ENCODE measurements around the gene PRRC2B. TPM values are rescaled to one million over a fixed set of nuclear protein-coding genes. Genes with fewer than 3 reads are reported as not detected.

Gene PRRC2B
- total RNA-seq, 1 donor from 2014 or later, result 505 TPM

DNA sequence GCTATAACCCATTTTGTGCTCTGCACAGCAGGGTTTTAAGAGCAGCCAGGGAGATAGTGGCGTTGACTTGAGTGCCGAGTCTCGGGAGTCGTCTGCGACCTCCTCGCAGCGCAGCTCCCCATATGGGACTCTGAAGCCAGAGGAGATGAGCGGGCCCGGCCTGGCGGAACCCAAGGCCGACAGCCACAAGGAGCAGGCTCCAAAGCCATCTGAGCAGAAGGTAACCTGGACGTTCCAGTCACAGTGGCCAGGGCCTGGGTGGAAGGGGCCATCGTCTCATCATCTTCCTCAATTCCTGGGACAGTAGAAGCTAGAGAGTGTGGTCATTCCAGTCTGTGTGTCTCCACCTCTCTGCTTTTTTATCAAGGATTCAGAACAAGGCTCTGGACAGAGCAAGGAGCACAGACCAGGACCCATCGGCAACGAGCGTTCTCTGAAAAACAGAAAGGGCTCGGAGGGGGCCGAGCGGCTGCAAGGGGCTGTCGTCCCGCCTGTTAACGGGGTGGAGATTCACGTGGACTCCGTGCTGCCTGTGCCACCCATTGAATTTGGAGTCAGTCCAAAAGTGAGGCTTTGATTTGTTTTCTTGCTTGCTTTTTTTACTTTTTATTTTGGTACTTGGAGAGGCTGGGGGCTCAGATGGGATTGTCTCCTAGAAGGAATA is 88.6 kb downstream of the PRRC2B start:
- Mint-ChIP-seq H3K36me3 (peaks cover 38% of the 10 kb centered on the region), H3K27me3 (ENCODE audit: low read depth) (no peaks in the 10 kb centered on the region), H3K27ac (peak overlapping the region; percentile 93), H3K4me3 (no peak overlapping the region), H3K4me1 (peaks cover 11% of the 10 kb centered on the region), H3K9me3 (no peaks in the 10 kb centered on the region)
- TF ChIP-seq, protein P1, sequence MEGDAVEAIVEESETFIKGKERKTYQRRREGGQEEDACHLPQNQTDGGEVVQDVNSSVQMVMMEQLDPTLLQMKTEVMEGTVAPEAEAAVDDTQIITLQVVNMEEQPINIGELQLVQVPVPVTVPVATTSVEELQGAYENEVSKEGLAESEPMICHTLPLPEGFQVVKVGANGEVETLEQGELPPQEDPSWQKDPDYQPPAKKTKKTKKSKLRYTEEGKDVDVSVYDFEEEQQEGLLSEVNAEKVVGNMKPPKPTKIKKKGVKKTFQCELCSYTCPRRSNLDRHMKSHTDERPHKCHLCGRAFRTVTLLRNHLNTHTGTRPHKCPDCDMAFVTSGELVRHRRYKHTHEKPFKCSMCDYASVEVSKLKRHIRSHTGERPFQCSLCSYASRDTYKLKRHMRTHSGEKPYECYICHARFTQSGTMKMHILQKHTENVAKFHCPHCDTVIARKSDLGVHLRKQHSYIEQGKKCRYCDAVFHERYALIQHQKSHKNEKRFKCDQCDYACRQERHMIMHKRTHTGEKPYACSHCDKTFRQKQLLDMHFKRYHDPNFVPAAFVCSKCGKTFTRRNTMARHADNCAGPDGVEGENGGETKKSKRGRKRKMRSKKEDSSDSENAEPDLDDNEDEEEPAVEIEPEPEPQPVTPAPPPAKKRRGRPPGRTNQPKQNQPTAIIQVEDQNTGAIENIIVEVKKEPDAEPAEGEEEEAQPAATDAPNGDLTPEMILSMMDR (IDR thresholded peaks at IDR 0.05; ENCODE audit: unreplicated experiment), result no peak
- DNase-seq (ENCODE audit: low spot score in 2 of 2, unreplicated experiment in 2 of 2), result no peak

DNA sequence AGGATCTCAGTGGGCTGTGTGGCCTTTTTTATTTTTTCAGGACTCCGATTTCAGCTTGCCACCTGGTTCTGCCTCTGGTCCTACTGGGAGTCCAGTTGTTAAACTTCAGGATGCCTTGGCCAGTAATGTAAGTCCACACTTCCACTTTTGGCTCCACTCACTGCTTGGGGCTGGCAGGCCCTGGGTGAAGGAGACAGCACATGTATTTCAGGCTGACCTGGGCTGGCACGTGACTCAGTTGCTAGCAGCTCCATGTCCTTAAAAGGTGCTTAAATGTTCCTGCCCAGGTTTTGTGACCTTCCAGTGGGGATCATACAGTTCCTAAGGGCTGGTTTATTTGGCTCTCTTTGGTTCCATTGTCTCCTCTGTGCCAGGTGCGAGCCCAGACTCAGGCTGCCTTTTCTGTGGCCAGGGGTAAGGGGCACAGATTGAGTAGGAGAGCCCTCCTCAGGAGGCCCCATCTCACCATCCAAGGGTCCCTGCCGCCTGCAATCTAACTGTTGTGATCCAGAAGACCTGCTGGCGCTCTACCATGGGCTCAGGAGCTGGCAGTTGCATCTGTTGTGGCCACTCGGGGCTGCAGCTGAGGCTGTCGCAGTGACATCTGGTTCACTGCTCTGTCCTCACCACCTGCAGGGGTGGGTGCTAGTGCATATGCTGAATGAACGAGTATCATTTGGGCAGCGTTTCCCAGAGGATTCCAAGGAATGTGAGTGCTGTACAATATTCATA is 89.6 kb downstream of the PRRC2B start:
- H3K27ac Mint-ChIP-seq, result peak overlapping the region; percentile 93

DNA sequence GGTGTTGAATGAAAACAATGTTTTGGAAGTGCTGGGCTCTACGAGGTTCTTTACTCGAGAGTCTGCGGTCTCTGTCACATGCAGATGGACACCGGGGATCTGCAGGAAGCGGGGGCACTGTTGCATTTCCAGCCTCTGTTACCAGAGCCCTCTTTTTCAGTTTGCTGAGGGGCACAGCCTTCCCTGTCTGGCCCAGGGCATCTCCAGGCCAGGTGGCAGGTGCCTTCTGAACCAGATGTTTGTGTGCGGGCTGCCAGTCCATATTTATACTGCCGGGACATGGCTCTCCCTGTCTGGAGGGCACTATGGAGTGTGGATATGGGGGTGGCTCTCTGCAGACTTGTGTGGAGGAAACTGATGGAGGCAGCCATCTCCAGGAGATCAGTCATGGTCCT is 90.2 kb downstream of the PRRC2B start:
- H3K4me3 Mint-ChIP-seq, result no peak overlapping the region
- no peak for DNase-seq (ENCODE audit: low spot score in 2 of 2, unreplicated experiment in 2 of 2)
- peaks cover 44% of the 10 kb centered on the region for H3K36me3 Mint-ChIP-seq
- H3K9me3 Mint-ChIP-seq, result no peaks in the 10 kb centered on the region
- no peak overlapping the region for H3K27ac Mint-ChIP-seq
- TF ChIP-seq, protein P1 (IDR thresholded peaks at IDR 0.05; ENCODE audit: unreplicated experiment), result no peak
- H3K27me3 Mint-ChIP-seq (ENCODE audit: low read depth), result no peaks in the 10 kb centered on the region
- peaks cover 11% of the 10 kb centered on the region for H3K4me1 Mint-ChIP-seq

More for the DNA sequence above, 89.6 kb downstream of the PRRC2B start:
- DNase-seq (ENCODE audit: low spot score in 2 of 2, unreplicated experiment in 2 of 2), result no peak
- H3K9me3 Mint-ChIP-seq, result no peaks in the 10 kb centered on the region
- no peak overlapping the region for H3K4me3 Mint-ChIP-seq
- H3K27me3 Mint-ChIP-seq (ENCODE audit: low read depth), result no peaks in the 10 kb centered on the region
- peaks cover 42% of the 10 kb centered on the region for H3K36me3 Mint-ChIP-seq
- H3K4me1 Mint-ChIP-seq, result peaks cover 11% of the 10 kb centered on the region
- TF ChIP-seq, protein P1 (IDR thresholded peaks at IDR 0.05; ENCODE audit: unreplicated experiment), result no peak

DNA sequence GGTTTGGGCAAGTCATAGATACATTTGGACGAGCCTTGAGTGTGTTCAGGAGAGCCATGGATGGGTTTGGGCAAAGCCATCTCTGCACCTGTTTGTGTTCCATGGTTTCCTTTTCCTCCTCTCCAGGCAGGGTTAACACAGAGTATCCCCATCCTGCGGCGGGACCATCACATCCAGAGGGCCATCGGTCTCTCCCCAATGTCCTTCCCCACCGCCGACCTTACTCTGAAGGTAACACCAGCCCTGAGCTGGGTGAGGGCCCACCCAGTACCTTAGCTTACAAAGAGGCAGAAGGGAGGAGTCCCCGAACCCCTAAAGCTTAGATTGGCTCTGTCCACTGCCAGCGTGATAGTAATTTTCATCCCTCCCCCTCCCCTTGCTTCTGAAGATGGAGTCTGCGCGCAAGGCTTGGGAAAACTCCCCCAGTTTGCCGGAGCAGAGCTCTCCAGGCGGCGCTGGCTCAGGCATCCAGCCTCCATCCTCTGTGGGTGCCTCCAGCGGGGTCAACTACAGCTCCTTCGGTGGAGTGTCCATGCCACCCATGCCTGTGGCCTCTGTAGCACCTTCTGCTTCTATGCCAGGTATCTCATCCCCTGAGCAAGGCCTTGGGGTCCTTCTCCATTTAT is 90.8 kb downstream of the PRRC2B start:
- TF ChIP-seq, protein P1 (IDR thresholded peaks at IDR 0.05; ENCODE audit: unreplicated experiment), result no peak
- Mint-ChIP-seq H3K4me1 (peaks cover 11% of the 10 kb centered on the region), H3K4me3 (no peak overlapping the region), H3K36me3 (peaks cover 44% of the 10 kb centered on the region), H3K27me3 (ENCODE audit: low read depth) (no peaks in the 10 kb centered on the region), H3K9me3 (no peaks in the 10 kb centered on the region), H3K27ac (no peak overlapping the region)
- no peak for DNase-seq (ENCODE audit: low spot score in 2 of 2, unreplicated experiment in 2 of 2)

DNA sequence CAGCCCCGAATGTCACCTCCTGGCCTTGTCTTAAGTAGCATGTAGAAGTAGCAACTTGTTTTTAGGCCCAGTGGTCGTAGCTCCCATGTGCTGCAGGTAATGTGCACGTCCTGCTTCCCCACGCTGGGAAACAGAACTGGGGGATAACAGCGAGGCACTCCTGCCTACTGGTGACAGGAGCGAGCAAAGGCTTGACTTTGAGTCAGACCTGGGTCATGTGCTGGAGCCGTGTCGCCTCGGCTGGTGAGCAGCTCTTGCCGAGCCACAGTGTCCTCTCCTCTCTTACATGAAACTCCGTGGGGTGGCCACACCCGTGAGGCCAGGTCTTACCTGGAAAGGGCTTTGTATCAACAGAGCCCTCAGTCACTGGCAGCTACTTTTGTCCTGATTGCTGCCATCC is 91.3 kb downstream of the PRRC2B start:
- TF ChIP-seq, protein P1 (IDR thresholded peaks at IDR 0.05; ENCODE audit: unreplicated experiment), result no peak
- Mint-ChIP-seq H3K4me3 (no peak overlapping the region), H3K4me1 (peaks cover 11% of the 10 kb centered on the region), H3K27ac (no peak overlapping the region), H3K9me3 (no peaks in the 10 kb centered on the region), H3K27me3 (ENCODE audit: low read depth) (no peaks in the 10 kb centered on the region), H3K36me3 (peaks cover 50% of the 10 kb centered on the region)
- DNase-seq (ENCODE audit: low spot score in 2 of 2, unreplicated experiment in 2 of 2), result no peak

All from mesothelial cell of epicardium (in vitro differentiated cells).